Spleen (tissue), 7 donors: ENCODE data around the gene IFI35.

Experiments
- POLR2AphosphoS5 ChIP-seq, 3 donors: sonication (generic); formaldehyde crosslinking; IDR thresholded peaks; one replicate each; pipeline ENCODE4 v1.5.1; 2017; ENCODE audit warnings: antibody characterized with exemption in 3 of 3
- TF ChIP-seq, protein P1 (sequence below), 11 experiments: fragments of 200-600 bp in 7 of 11; fragments of 450-650 bp in 4 of 11; sonication (generic) in 4 of 11; IDR thresholded peaks in 8 of 11; conservative IDR thresholded peaks in 3 of 11; 1 replicate in 7 of 11; 2 replicates in 4 of 11; pipeline versions ENCODE4 v1.4.0 to v1.8.0; 2016 to 2021; ENCODE audit warnings: antibody characterized with exemption in 11 of 11, inconsistent platforms in 4 of 11, mild to moderate bottlenecking in 1 of 11
- donor health status: DM: no; HTN: no; CAD: no; lungs with moderate emphysema.
- donor health status: DM: no; HTN: no; CAD: no.
- donor health status: DM: no; HTN: no; CAD: no.

DNA sequence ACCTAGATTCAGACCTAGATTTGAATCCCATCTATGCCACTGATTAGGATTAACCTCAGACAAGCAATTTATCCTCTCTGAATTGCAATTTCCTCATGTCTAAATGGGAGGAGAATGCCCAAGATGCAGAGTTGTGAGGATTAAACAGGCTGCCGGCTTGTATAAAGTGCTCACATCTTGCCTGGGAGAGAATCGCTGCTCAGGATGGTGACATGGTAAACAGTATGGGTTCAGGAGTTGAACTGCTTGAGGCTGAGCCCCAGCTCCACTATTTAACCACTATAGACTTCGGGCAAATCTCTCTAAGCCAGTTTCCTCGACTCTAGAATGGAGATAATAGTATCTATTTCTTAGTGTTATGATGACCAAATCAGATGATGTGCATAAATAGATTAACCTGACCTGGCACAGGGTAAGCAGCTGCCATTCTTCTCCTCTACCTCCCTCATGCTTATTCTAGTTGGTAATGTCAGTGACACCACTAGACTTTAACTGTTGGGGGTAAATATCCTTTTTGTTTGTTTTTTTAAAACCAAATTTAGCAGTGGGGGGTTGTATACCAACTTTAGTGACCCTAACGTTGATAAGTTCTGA, 9.1 kb upstream of the IFI35 start:
- TF ChIP-seq, protein P1, sequence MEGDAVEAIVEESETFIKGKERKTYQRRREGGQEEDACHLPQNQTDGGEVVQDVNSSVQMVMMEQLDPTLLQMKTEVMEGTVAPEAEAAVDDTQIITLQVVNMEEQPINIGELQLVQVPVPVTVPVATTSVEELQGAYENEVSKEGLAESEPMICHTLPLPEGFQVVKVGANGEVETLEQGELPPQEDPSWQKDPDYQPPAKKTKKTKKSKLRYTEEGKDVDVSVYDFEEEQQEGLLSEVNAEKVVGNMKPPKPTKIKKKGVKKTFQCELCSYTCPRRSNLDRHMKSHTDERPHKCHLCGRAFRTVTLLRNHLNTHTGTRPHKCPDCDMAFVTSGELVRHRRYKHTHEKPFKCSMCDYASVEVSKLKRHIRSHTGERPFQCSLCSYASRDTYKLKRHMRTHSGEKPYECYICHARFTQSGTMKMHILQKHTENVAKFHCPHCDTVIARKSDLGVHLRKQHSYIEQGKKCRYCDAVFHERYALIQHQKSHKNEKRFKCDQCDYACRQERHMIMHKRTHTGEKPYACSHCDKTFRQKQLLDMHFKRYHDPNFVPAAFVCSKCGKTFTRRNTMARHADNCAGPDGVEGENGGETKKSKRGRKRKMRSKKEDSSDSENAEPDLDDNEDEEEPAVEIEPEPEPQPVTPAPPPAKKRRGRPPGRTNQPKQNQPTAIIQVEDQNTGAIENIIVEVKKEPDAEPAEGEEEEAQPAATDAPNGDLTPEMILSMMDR (IDR thresholded peaks at IDR 0.05 in 8 of 11, conservative IDR thresholded peaks at IDR 0.05 in 3 of 11), result no peak
- TF ChIP-seq POLR2AphosphoS5 (IDR thresholded peaks at IDR 0.05), result no peak
